Sigmoid colon (tissue), 4 donors: ENCODE results near the gene C14orf180.

Experiments used
- CTCF ChIP-seq, 4 experiments: fragments of 450-650 bp in 3 of 4; fragments of 200-600 bp in 1 of 4; IDR thresholded peaks; one replicate each; pipeline ENCODE4 v1.5.1; 2016 to 2019; ENCODE audit warnings: antibody characterized with exemption in 4 of 4, mild to moderate bottlenecking in 3 of 4, moderate library complexity in 2 of 4
- EP300 ChIP-seq, 4 donors: sonication (generic); formaldehyde crosslinking; IDR thresholded peaks; one replicate each; pipeline ENCODE4 v1.6.1; 2017; ENCODE audit warnings: antibody characterized with exemption in 4 of 4
- POLR2A ChIP-seq, 2 donors: fragments of 450-650 bp; IDR thresholded peaks; one replicate each; pipeline ENCODE4 v1.6.1; 2016; ENCODE audit warnings: antibody characterized with exemption in 2 of 2, mild to moderate bottlenecking in 2 of 2, moderate library complexity in 2 of 2
- POLR2AphosphoS5 ChIP-seq, 4 donors: sonication (generic); formaldehyde crosslinking; IDR thresholded peaks; one replicate each; pipeline ENCODE4 v1.6.1; 2017; ENCODE audit warnings: antibody characterized with exemption in 4 of 4

- TF ChIP-seq CTCF (IDR thresholded peaks at IDR 0.05) (no peak), POLR2A (IDR thresholded peaks at IDR 0.05) (no peak), EP300 (IDR thresholded peaks at IDR 0.05) (no peak), POLR2AphosphoS5 (IDR thresholded peaks at IDR 0.05) (no peak)
Measured at GRCh38 chr14:104557766-104558165, 21.8 kb upstream of the C14orf180 start.
